Measurements from ENCODE around the gene CSNK1A1.
"Not testable (repeated sequence)": the region's sequence is repeated elsewhere in the genome, so short reads cannot be mapped to it uniquely, and the experiment has no call there.

Gene CSNK1A1

GRCh38 chr5:149466457-149466972 is 84.7 kb downstream of the CSNK1A1 start:
- TF ChIP-seq TSHZ2 (CRISPR knock-in tag; IDR thresholded peaks at IDR 0.05) = no peak
- no peak for TF ChIP-seq POU6F1 (CRISPR knock-in tag; IDR thresholded peaks at IDR 0.05; ENCODE audit: borderline replicate concordance, low read depth)
- no peak for TF ChIP-seq GLIS3 (CRISPR knock-in tag; IDR thresholded peaks at IDR 0.05)
- no peak for TF ChIP-seq CREB5 (CRISPR knock-in tag; IDR thresholded peaks at IDR 0.05; ENCODE audit: low read depth)
- TF ChIP-seq PATZ1 (CRISPR knock-in tag; IDR thresholded peaks at IDR 0.05; ENCODE audit: borderline replicate concordance) = no peak
- TF ChIP-seq RARB (CRISPR knock-in tag; IDR thresholded peaks at IDR 0.05) = no peak
- no peak for TF ChIP-seq ZNF70 (CRISPR knock-in tag; IDR thresholded peaks at IDR 0.05)
- TF ChIP-seq ZNF8 (CRISPR knock-in tag; IDR thresholded peaks at IDR 0.05) = no peak
- TF ChIP-seq PPARA (CRISPR knock-in tag; IDR thresholded peaks at IDR 0.05; ENCODE audit: borderline replicate concordance) = no peak
- TF ChIP-seq ZNF565 (CRISPR knock-in tag; conservative IDR thresholded peaks at IDR 0.05; ENCODE audit: low read depth) = no peak
- no peak for TF ChIP-seq ESRRG (CRISPR knock-in tag; IDR thresholded peaks at IDR 0.05)
- no peak for TF ChIP-seq ZC3H10 (CRISPR knock-in tag; IDR thresholded peaks at IDR 0.05)
- no peak for TF ChIP-seq ARNTL (CRISPR knock-in tag; IDR thresholded peaks at IDR 0.05; ENCODE audit: borderline replicate concordance, low read depth)
- no peak for TF ChIP-seq TCF4 (CRISPR knock-in tag; IDR thresholded peaks at IDR 0.05; ENCODE audit: borderline replicate concordance)
- no peak for TF ChIP-seq CSRNP3 (CRISPR knock-in tag; IDR thresholded peaks at IDR 0.05)
- ATAC-seq = peak; percentile 77

- TF ChIP-seq ZFP30 (CRISPR knock-in tag; IDR thresholded peaks at IDR 0.05) = no peak
- peak; percentile 32 for ATAC-seq
These were observed 86.3 kb downstream of the CSNK1A1 start for GRCh38 chr5:149464796-149465489.

GRCh38 chr5:149461907-149462306 is 89.3 kb downstream of the CSNK1A1 start:
- ATAC-seq = not testable (repeated sequence)

GRCh38 chr5:149459891-149460290 is 91.3 kb downstream of the CSNK1A1 start:
- ATAC-seq = no peak
- TF ChIP-seq ISL1 (CRISPR knock-in tag; IDR thresholded peaks at IDR 0.05) (no peak), ZFP3 (CRISPR knock-in tag; IDR thresholded peaks at IDR 0.05) (no peak), TSHZ2 (CRISPR knock-in tag; IDR thresholded peaks at IDR 0.05) (no peak), GLIS3 (CRISPR knock-in tag; IDR thresholded peaks at IDR 0.05) (no peak), ARNTL (CRISPR knock-in tag; IDR thresholded peaks at IDR 0.05; ENCODE audit: borderline replicate concordance, low read depth) (no peak), PPARA (CRISPR knock-in tag; IDR thresholded peaks at IDR 0.05; ENCODE audit: borderline replicate concordance) (no peak), ESRRG (CRISPR knock-in tag; IDR thresholded peaks at IDR 0.05) (no peak), SNAI2 (CRISPR knock-in tag; IDR thresholded peaks at IDR 0.05) (no peak), OSR1 (CRISPR knock-in tag; IDR thresholded peaks at IDR 0.05) (no peak), CREB5 (CRISPR knock-in tag; IDR thresholded peaks at IDR 0.05; ENCODE audit: low read depth) (no peak), RARB (CRISPR knock-in tag; IDR thresholded peaks at IDR 0.05) (no peak), ZFP30 (CRISPR knock-in tag; IDR thresholded peaks at IDR 0.05) (no peak), BACH2 (CRISPR knock-in tag; IDR thresholded peaks at IDR 0.05; ENCODE audit: borderline replicate concordance) (no peak), ZNF70 (CRISPR knock-in tag; IDR thresholded peaks at IDR 0.05) (no peak), TCF4 (CRISPR knock-in tag; IDR thresholded peaks at IDR 0.05; ENCODE audit: borderline replicate concordance) (no peak)
